K562 (cell line): ENCODE data around the gene AKAP13. TPM values are rescaled to one million over a fixed set of nuclear protein-coding genes. Genes with fewer than 3 reads are reported as not detected.

ENCODE experiments used
- ATAC-seq: fragments of 200-7000 bp; cut with Tn5 transposase; 3 replicates; pipeline ENCODE4 v1.9.1; 2020; ENCODE audit warnings: moderate library complexity
- BruUV-seq: library from RNA; stranded (reverse); fragments of 400-500 nt; replicated peaks from 2 replicates; lab custom pipeline; 2021; lab: Mats Ljungman, UMichigan
- CTCF ChIA-PET: fragments of 300-600 bp; formaldehyde crosslinking; extraction: SDS; loops from one replicate; lab custom pipeline; 2021; ENCODE audit warnings: low intra/inter-chr PET ratio; lab: Yijun Ruan, JAX
- POLR2A ChIA-PET: fragments of 300-600, 350-650 bp; sonication (Branson Sonifier 250); formaldehyde crosslinking; extraction: SDS; loops from one replicate; lab custom pipeline; 2021; ENCODE audit warnings: antibody characterized with exemption, inconsistent platforms; lab: Yijun Ruan, JAX
- DNase-seq, 4 experiments: peaks; one replicate each; pipeline versions ENCODE4 v3.0.0 to v3.0.0-alpha.2; 2011 to 2018; ENCODE audit warnings: low spot score in 3 of 4, mixed read lengths in 3 of 4; ENCODE audit errors: extremely low read depth in 1 of 4
- FAIRE-seq: peaks from 2 replicates; lab custom pipeline; 2011; peaks lifted over from hg19 to GRCh38; lab: Jason Lieb, UNC
- H2AFZ ChIP-seq: 2 replicates; pipeline ENCODE4 v1.6.0; 2011; ENCODE audit warnings: low read depth, low read length, control low read depth, inconsistent platforms
- H3K27ac ChIP-seq: fragments of 200-600 bp; 3 replicates; pipeline ENCODE4 v1.8.0; 2011; ENCODE audit warnings: low read depth, mild to moderate bottlenecking, control low read depth, inconsistent platforms, low read length, moderate library complexity, mixed read lengths; ENCODE audit errors: extremely low read depth
- H3K27me3 ChIP-seq, 2 experiments: fragments of 300-600 bp in 1 of 2; 2 replicates in 1 of 2; 3 replicates in 1 of 2; pipeline versions ENCODE4 v1.6.0 to v1.8.0; 2011; ENCODE audit warnings: inconsistent platforms in 2 of 2, low read length in 2 of 2, mild to moderate bottlenecking in 1 of 2, mixed read lengths in 1 of 2, moderate library complexity in 1 of 2; ENCODE audit not compliant: control insufficient read depth in 2 of 2, insufficient read depth in 2 of 2
- H3K36me3 ChIP-seq: fragments of 300-600 bp; 3 replicates; pipeline ENCODE4 v1.8.0; 2011; ENCODE audit warnings: mild to moderate bottlenecking, low read length, inconsistent platforms; ENCODE audit not compliant: control insufficient read depth, insufficient read depth
- H3K4me1 ChIP-seq, 2 experiments: fragments of 200-600 bp in 1 of 2; replicated peaks in 1 of 2; 2 replicates in 1 of 2; 3 replicates in 1 of 2; pipeline versions ENCODE4 v1.5.1 to v1.8.0; 2011; ENCODE audit warnings: inconsistent platforms in 2 of 2, low read length in 2 of 2, mild to moderate bottlenecking in 1 of 2, mixed read lengths in 1 of 2, moderate library complexity in 1 of 2; ENCODE audit not compliant: control insufficient read depth in 2 of 2, insufficient read depth in 2 of 2
- H3K4me2 ChIP-seq: 2 replicates; pipeline ENCODE4 v1.6.1; 2011; ENCODE audit warnings: low read length, control low read depth, inconsistent platforms, mixed read lengths; ENCODE audit not compliant: insufficient read depth
- H3K4me3 ChIP-seq: fragments of 200-600 bp; sonication (generic), shearing (Covaris generic); 2 replicates; pipeline ENCODE4 v1.5.1; 2016; ENCODE audit warnings: control low read depth, inconsistent platforms
- H3K79me2 ChIP-seq: fragments of 200-600 bp; 3 replicates; pipeline ENCODE4 v1.8.0; 2011; ENCODE audit warnings: low read length, inconsistent platforms; ENCODE audit not compliant: control insufficient read depth, insufficient read depth
- H3K9ac ChIP-seq, 2 experiments: 2 replicates each; pipeline versions ENCODE4 v1.6.0 to v1.6.1; 2011; ENCODE audit warnings: low read depth in 2 of 2, low read length in 2 of 2, control low read depth in 1 of 2, inconsistent platforms in 1 of 2, mild to moderate bottlenecking in 1 of 2, mixed read lengths in 1 of 2; ENCODE audit not compliant: insufficient read depth in 1 of 2
- H3K9me1 ChIP-seq: one replicate; pipeline ENCODE4 v1.6.0; 2011; ENCODE audit warnings: inconsistent platforms, mild to moderate bottlenecking, low read length, moderate library complexity; ENCODE audit not compliant: control insufficient read depth, insufficient read depth
- H3K9me3 ChIP-seq: replicated peaks from 2 replicates; pipeline ENCODE4 v1.5.1; 2011; ENCODE audit warnings: low read depth, low read length, inconsistent platforms; ENCODE audit not compliant: control insufficient read depth, insufficient read depth
- H4K20me1 ChIP-seq: replicated peaks from 2 replicates; pipeline ENCODE4 v1.6.1; 2011; ENCODE audit warnings: low read length, inconsistent platforms, mixed read lengths; ENCODE audit not compliant: control insufficient read depth, insufficient read depth
- ATF1 ChIP-seq, 2 experiments: fragments of 450-650 bp in 1 of 2; IDR thresholded peaks; 2 replicates each; pipeline ENCODE4 v1.6.1; 2016; ENCODE audit warnings: missing compliant biosample characterization in 1 of 2, missing genetic modification characterization in 1 of 2
- BRCA1 ChIP-seq, 2 experiments: fragments of 450-650 bp in 1 of 2; sonication (generic) in 1 of 2; formaldehyde crosslinking in 1 of 2; IDR thresholded peaks; 2 replicates each; pipeline versions ENCODE4 v1.5.0 to v1.6.1; 2017 to 2020; ENCODE audit warnings: mild to moderate bottlenecking in 1 of 2, missing genetic modification reagents in 1 of 2
- C11orf30 ChIP-seq: fragments of 450-650 bp; IDR thresholded peaks from 2 replicates; pipeline ENCODE4 v1.6.1; 2016; ENCODE audit warnings: low read depth, mild to moderate bottlenecking
- CBX2 ChIP-seq: fragments of 200-600 bp; sonication (generic); IDR thresholded peaks from one replicate; pipeline ENCODE4 v1.6.1; 2012; ENCODE audit warnings: mild to moderate bottlenecking, low read length, inconsistent platforms; ENCODE audit not compliant: insufficient read depth, poor library complexity, severe bottlenecking
- FOSL1 ChIP-seq: fragments of 200-800 bp; sonication (Bioruptor generic); conservative IDR thresholded peaks from 2 replicates; pipeline ENCODE4 v1.6.1; 2016; ENCODE audit warnings: missing genetic modification characterization, missing compliant biosample characterization
- HNRNPLL ChIP-seq: fragments of 200-400 bp; formaldehyde crosslinking; IDR thresholded peaks from 2 replicates; pipeline ENCODE4 v1.6.1; 2017; ENCODE audit warnings: low read length, low read depth, mild to moderate bottlenecking; ENCODE audit not compliant: poor library complexity, severe bottlenecking
- NBN ChIP-seq: fragments of 450-650 bp; IDR thresholded peaks from 2 replicates; pipeline ENCODE4 v1.6.1; 2016; ENCODE audit warnings: low read depth, mild to moderate bottlenecking
- NFE2L1 ChIP-seq: fragments of 450-650 bp; IDR thresholded peaks from 2 replicates; pipeline ENCODE4 v1.6.1; 2016; ENCODE audit warnings: missing genetic modification characterization, low read depth, mild to moderate bottlenecking, missing compliant biosample characterization, moderate library complexity, borderline replicate concordance
- SRSF7 ChIP-seq: fragments of 200-400 bp; formaldehyde crosslinking; optimal IDR thresholded peaks from 2 replicates; pipeline ENCODE3; 2017; ENCODE audit warnings: mild to moderate bottlenecking, low read depth, low read length
- ZBTB5 ChIP-seq: fragments of 450-650 bp; IDR thresholded peaks from 2 replicates; pipeline ENCODE4 v1.6.1; 2017; ENCODE audit warnings: antibody characterized with exemption
- ZNF316 ChIP-seq: fragments of 450-650 bp; IDR thresholded peaks from 2 replicates; pipeline ENCODE4 v1.6.1; 2016
- WGBS: fragments of 100-300 bp; shearing (Covaris generic); methylation state at CpG from one replicate; pipeline ENCODE4 v1.1.6; 2016; ENCODE audit warnings: low coverage, mixed read lengths; ENCODE audit not compliant: insufficient coverage; ENCODE audit errors: missing lambda C conversion rate; 5-methylcytosine and 5-hydroxymethylcytosine counted together
- in situ Hi-C: fragments of 300-500 bp; cut with MboI; formaldehyde crosslinking; loops from 4 replicates; pipeline ENCODE4 v1.15.0; 2018; ENCODE audit warnings: inconsistent platforms, mixed read lengths
- intact Hi-C: fragments of 100-400 bp; cut with micrococcal nuclease; formaldehyde crosslinking; loops from 2 replicates; pipeline ENCODE4 v1.14.2; 2022
- polyA plus RNA-seq, 8 experiments: library from polyadenylated mRNA; depleted of rRNA in 4 of 8; stranded (reverse) in 5 of 8; unstranded in 3 of 8; fragments of >200 nt; fragmentation: Nextera tagmentation in 2 of 8; fragmentation: Illumina TruSeq in 1 of 8; extraction: Ambion mirVana in 2 of 8; extraction: Trizol in 1 of 8; gene quantifications; 2 replicates each; pipeline versions ENCODE4 v1.2.1 to v1.2.3, GENCODE V29; 2011 to 2014; ENCODE audit warnings: inconsistent platforms in 1 of 8, missing spikeins in 1 of 8
- total RNA-seq, 7 experiments: library from RNA; depleted of rRNA in 6 of 7; stranded (reverse); fragments of >200 nt in 6 of 7; fragmentation: Illumina TruSeq in 2 of 7; extraction: Trizol in 2 of 7; gene quantifications; 2 replicates each; pipeline versions ENCODE4 v1.2.1 to v1.2.3, GENCODE V29; 2011 to 2021; ENCODE audit warnings: low replicate concordance in 1 of 7

AKAP13 gene
- total and polyA plus RNA-seq, 9 of the 15 experiments (the other 6 are each of a cell fraction or from before 2014, with no cell fraction given), result 0.03 to 1.7 (median 0.42) TPM

GRCh38 chr15:85493260-85493659, 112.9 kb downstream of the AKAP13 start:
- ATAC-seq, result no peak
- no peaks in the 10 kb centered on the region for H3K9me1 ChIP-seq
- in situ Hi-C loops (no loop called here), intact Hi-C loops (no loop called here)
- no peaks in the 10 kb centered on the region for H3K9me3 ChIP-seq
- H3K27ac ChIP-seq, result no peak overlapping the region
- H3K4me3 ChIP-seq, result no peak overlapping the region
- H3K27me3 ChIP-seq, result no peaks in the 10 kb centered on the region
- H4K20me1 ChIP-seq, result no peaks in the 10 kb centered on the region
- ChIA-PET POLR2A (no interaction called here), CTCF (no interaction called here)
- DNase-seq, result no peak
- no peak overlapping the region for H2AFZ ChIP-seq
- no TSS peak for BruUV-seq
- no peaks in the 10 kb centered on the region for H3K4me1 ChIP-seq
- no peak for FAIRE-seq
- H3K79me2 ChIP-seq, result no peaks in the 10 kb centered on the region
- H3K9ac ChIP-seq, result no peak overlapping the region
- 6% methylated on average over 1 of the region's 1 CpG for WGBS
- no peak for TF ChIP-seq SRSF7
- no peaks in the 10 kb centered on the region for H3K36me3 ChIP-seq
- H3K4me2 ChIP-seq, result no peak overlapping the region

- WGBS, result 0% methylated on average over 5 of the region's 5 CpGs
- no peak overlapping the region for H3K4me3 ChIP-seq
- H4K20me1 ChIP-seq, result no peaks in the 10 kb centered on the region
- no peak for ATAC-seq
- no peak overlapping the region for H2AFZ ChIP-seq
- peak; percentile 11 for FAIRE-seq
- H3K4me1 ChIP-seq, result no peaks in the 10 kb centered on the region
- H3K79me2 ChIP-seq, result no peaks in the 10 kb centered on the region
- H3K9me3 ChIP-seq, result no peaks in the 10 kb centered on the region
- no peaks in the 10 kb centered on the region for H3K27me3 ChIP-seq
- POLR2A ChIA-PET, result no interaction called here
- CTCF ChIA-PET, result no interaction called here
- H3K36me3 ChIP-seq, result no peaks in the 10 kb centered on the region
- H3K9ac ChIP-seq, result no peak overlapping the region
- intact Hi-C loops (no loop called here), in situ Hi-C loops (no loop called here)
- no peak overlapping the region for H3K27ac ChIP-seq
- H3K9me1 ChIP-seq, result no peaks in the 10 kb centered on the region
- peak in 1 of 4 experiments; percentile 1 for DNase-seq
- no peak overlapping the region for H3K4me2 ChIP-seq
- BruUV-seq, result no TSS peak
- no peak for TF ChIP-seq BRCA1 (IDR thresholded peaks at IDR 0.05)
- no peak for TF ChIP-seq BRCA1 (CRISPR knock-in tag; IDR thresholded peaks at IDR 0.05)
- no peak for TF ChIP-seq ZBTB5
- peak; percentile 55 for TF ChIP-seq ZNF316
- TF ChIP-seq NBN, result no peak
- TF ChIP-seq CBX2, result no peak
- TF ChIP-seq NFE2L1 (tag), result peak; percentile 65
- TF ChIP-seq ATF1 (CRISPR knock-in tag; IDR thresholded peaks at IDR 0.05), result no peak
- peak; percentile 42; the same call in 1 of the 2 replicates for TF ChIP-seq ATF1 (tag; IDR thresholded peaks at IDR 0.05)
- no peak for TF ChIP-seq HNRNPLL
- peak; percentile 38 for TF ChIP-seq FOSL1 (tag)
- TF ChIP-seq C11orf30, result peak; percentile 61
Observed at GRCh38 chr15:85494048-85494777, 113.8 kb downstream of the AKAP13 start.
